Neuronal stem cell (in vitro differentiated cells): ENCODE measurements around the gene TSHZ1.

Source experiments
- DNase-seq: peaks from one replicate; pipeline ENCODE4 v3.0.0-alpha.2; 2013; ENCODE audit warnings: low spot score
- H2AFZ ChIP-seq: one replicate; pipeline ENCODE4 v1.6.1; 2013; ENCODE audit warnings: mild to moderate bottlenecking, low read length, inconsistent platforms
- H2AK5ac ChIP-seq: 2 replicates; pipeline ENCODE4 v1.6.1; 2013; ENCODE audit warnings: low read depth, mild to moderate bottlenecking, inconsistent platforms, low read length, moderate library complexity, mixed read lengths
- H2BK120ac ChIP-seq: 2 replicates; pipeline ENCODE4 v1.6.1; 2013; ENCODE audit warnings: low read depth, mild to moderate bottlenecking, inconsistent platforms, low read length, moderate library complexity, mixed read lengths
- H2BK12ac ChIP-seq: one replicate; pipeline ENCODE4 v1.6.1; 2013; ENCODE audit warnings: low read length, inconsistent platforms
- H2BK15ac ChIP-seq: 2 replicates; pipeline ENCODE4 v1.6.1; 2013; ENCODE audit warnings: mild to moderate bottlenecking, low read length, inconsistent platforms, mixed read lengths
- H2BK5ac ChIP-seq: one replicate; pipeline ENCODE4 v1.6.1; 2013; ENCODE audit warnings: inconsistent platforms, mild to moderate bottlenecking, low read length, moderate library complexity
- H3K14ac ChIP-seq: one replicate; pipeline ENCODE4 v1.6.1; 2013; ENCODE audit warnings: low read length, inconsistent platforms
- H3K18ac ChIP-seq: 2 replicates; pipeline ENCODE4 v1.6.1; 2013; ENCODE audit warnings: low read length, inconsistent platforms
- H3K23ac ChIP-seq: 2 replicates; pipeline ENCODE4 v1.6.1; 2013; ENCODE audit warnings: low read depth, mild to moderate bottlenecking, mixed read lengths, low read length, inconsistent platforms; ENCODE audit not compliant: poor library complexity
- H3K27ac ChIP-seq: replicated peaks from 3 replicates; pipeline ENCODE4 v1.5.1; 2013; ENCODE audit warnings: low read length, inconsistent platforms
- H3K27me3 ChIP-seq, 3 experiments: 2 replicates each; pipeline ENCODE4 v1.6.1; 2013; ENCODE audit warnings: low read length in 3 of 3, mild to moderate bottlenecking in 2 of 3, inconsistent platforms in 1 of 3, low read depth in 1 of 3, mixed read lengths in 1 of 3, moderate library complexity in 1 of 3; ENCODE audit not compliant: control insufficient read depth in 3 of 3, insufficient read depth in 3 of 3
- H3K36me3 ChIP-seq, 2 donors: replicated peaks in 1 of 2; 2 replicates each; pipeline ENCODE4 v1.6.1; 2013; ENCODE audit warnings: low read length in 2 of 2; ENCODE audit not compliant: control insufficient read depth in 2 of 2, insufficient read depth in 2 of 2
- H3K4ac ChIP-seq: 2 replicates; pipeline ENCODE4 v1.6.1; 2013; ENCODE audit warnings: inconsistent platforms, mild to moderate bottlenecking, low read length, moderate library complexity
- H3K4me1 ChIP-seq, 2 donors: 1 replicate in 1 of 2; 2 replicates in 1 of 2; pipeline ENCODE4 v1.6.1; 2013; ENCODE audit warnings: low read length in 2 of 2, low read depth in 1 of 2; ENCODE audit not compliant: control insufficient read depth in 2 of 2, insufficient read depth in 1 of 2
- H3K4me2 ChIP-seq: one replicate; pipeline ENCODE4 v1.6.1; 2013; ENCODE audit warnings: mild to moderate bottlenecking, low read length, inconsistent platforms; ENCODE audit not compliant: insufficient read depth, poor library complexity, severe bottlenecking
- H3K4me3 ChIP-seq, 2 donors: 2 replicates each; pipeline ENCODE4 v1.5.1; 2013; ENCODE audit warnings: low read length in 2 of 2, mild to moderate bottlenecking in 2 of 2, inconsistent platforms in 1 of 2, moderate library complexity in 1 of 2
- H3K79me1 ChIP-seq: one replicate; pipeline ENCODE4 v1.6.1; 2013; ENCODE audit warnings: low read depth, mild to moderate bottlenecking, inconsistent platforms, low read length, moderate library complexity
- H3K9ac ChIP-seq: one replicate; pipeline ENCODE4 v1.6.1; 2013; ENCODE audit warnings: mild to moderate bottlenecking, low read depth, low read length, inconsistent platforms; ENCODE audit not compliant: poor library complexity
- H3K9me3 ChIP-seq, 2 donors: replicated peaks in 1 of 2; 2 replicates each; pipeline versions ENCODE3 to v1.6.1; 2013; ENCODE audit warnings: low read length in 2 of 2, mild to moderate bottlenecking in 2 of 2, inconsistent platforms in 1 of 2, low read depth in 1 of 2, mixed read lengths in 1 of 2, moderate library complexity in 1 of 2; ENCODE audit not compliant: control insufficient read depth in 2 of 2, insufficient read depth in 1 of 2
- H4K8ac ChIP-seq: one replicate; pipeline ENCODE4 v1.6.1; 2013; ENCODE audit warnings: low read depth, mild to moderate bottlenecking, inconsistent platforms, low read length, moderate library complexity
- H4K91ac ChIP-seq: one replicate; pipeline ENCODE4 v1.6.1; 2013; ENCODE audit warnings: low read length, low read depth, mild to moderate bottlenecking, inconsistent platforms; ENCODE audit not compliant: poor library complexity
- WGBS, 2 donors: extraction: QIAGEN DNeasy Blood & Tissue Kit; methylation state at CpG; one replicate each; pipeline ENCODE4 v1.1.7; 2013; ENCODE audit warnings: missing lambda C conversion rate in 2 of 2, mixed read lengths in 1 of 2; ENCODE audit not compliant: insufficient read length in 2 of 2, insufficient replicate concordance in 1 of 2; ENCODE audit errors: extremely low coverage in 2 of 2; 5-methylcytosine and 5-hydroxymethylcytosine counted together

TSHZ1 gene

DNA sequence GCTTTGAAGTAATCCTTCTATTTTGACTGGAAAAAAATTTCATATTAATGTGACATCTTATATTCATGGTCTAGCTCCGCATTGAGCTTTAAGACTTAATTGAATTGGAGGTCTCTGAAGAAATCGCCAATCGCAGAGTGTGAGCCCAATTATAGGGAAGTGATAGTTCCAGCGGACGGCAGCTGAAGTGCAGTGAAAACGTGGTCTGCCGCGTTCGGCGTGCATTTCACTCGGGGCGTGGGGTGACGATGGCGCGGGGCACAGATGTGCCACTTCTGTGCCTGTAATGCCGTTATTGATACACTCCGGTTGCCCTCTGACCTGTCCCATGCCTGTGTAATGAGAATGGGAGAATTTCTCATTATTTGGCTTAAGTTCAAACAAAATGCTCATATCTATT lies 106.7 kb downstream of the TSHZ1 start:
- DNase-seq, result no peak
- Histone ChIP-seq H3K14ac (no peak overlapping the region), H3K79me1 (no peaks in the 10 kb centered on the region), H2AFZ (no peak overlapping the region), H3K4me3 (no peak overlapping the region), H3K27me3 (no peaks in the 10 kb centered on the region), H4K8ac (no peak overlapping the region), H2BK15ac (no peak overlapping the region), H3K4ac (no peak overlapping the region), H2BK12ac (no peak overlapping the region), H3K9me3 (no peaks in the 10 kb centered on the region), H3K36me3 (no peaks in the 10 kb centered on the region), H3K27ac (no peak overlapping the region), H2BK120ac (no peak overlapping the region), H2AK5ac (no peak overlapping the region), H4K91ac (no peak overlapping the region), H2BK5ac (no peak overlapping the region), H3K18ac (no peak overlapping the region), H3K4me1 (no peaks in the 10 kb centered on the region), H3K4me2 (no peak overlapping the region), H3K9ac (no peak overlapping the region), H3K23ac (no peak overlapping the region)
- no CpG with 5 or more reads among the region's 17 CpGs for WGBS, 2 donors

DNA sequence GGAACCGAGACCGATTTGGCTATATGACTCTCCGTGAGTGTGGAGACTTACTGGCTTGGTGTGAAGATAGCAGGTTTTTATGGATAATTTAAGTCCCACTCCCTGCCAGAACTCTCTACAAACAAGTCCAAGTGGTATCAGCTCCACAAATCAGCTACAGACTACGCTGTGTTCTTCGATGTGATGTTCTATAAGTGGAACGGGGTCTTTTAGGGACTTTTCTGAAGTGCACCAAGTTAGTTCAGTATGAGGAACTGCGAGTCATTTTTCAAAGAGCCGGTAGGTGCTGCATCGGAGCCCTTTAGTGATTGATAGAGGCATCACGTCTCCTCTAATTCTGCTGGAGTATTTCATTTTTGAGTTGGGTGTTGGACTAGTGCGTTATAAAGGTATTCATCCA lies 107.1 kb downstream of the TSHZ1 start:
- Histone ChIP-seq H3K9me3 (no peaks in the 10 kb centered on the region), H3K36me3 (no peaks in the 10 kb centered on the region), H3K4me1 (no peaks in the 10 kb centered on the region), H3K23ac (no peak overlapping the region), H4K8ac (no peak overlapping the region), H2BK12ac (no peak overlapping the region), H2BK5ac (no peak overlapping the region), H2AFZ (no peak overlapping the region), H3K27me3 (no peaks in the 10 kb centered on the region), H2BK120ac (no peak overlapping the region), H3K4me3 (no peak overlapping the region), H3K14ac (no peak overlapping the region), H3K4ac (no peak overlapping the region), H3K9ac (no peak overlapping the region), H3K79me1 (no peaks in the 10 kb centered on the region), H3K4me2 (no peak overlapping the region), H2AK5ac (no peak overlapping the region), H4K91ac (no peak overlapping the region), H3K27ac (no peak overlapping the region), H3K18ac (no peak overlapping the region), H2BK15ac (no peak overlapping the region)
- DNase-seq, result no peak
- WGBS, 2 donors, result no CpG with 5 or more reads among the region's 11 CpGs

DNA sequence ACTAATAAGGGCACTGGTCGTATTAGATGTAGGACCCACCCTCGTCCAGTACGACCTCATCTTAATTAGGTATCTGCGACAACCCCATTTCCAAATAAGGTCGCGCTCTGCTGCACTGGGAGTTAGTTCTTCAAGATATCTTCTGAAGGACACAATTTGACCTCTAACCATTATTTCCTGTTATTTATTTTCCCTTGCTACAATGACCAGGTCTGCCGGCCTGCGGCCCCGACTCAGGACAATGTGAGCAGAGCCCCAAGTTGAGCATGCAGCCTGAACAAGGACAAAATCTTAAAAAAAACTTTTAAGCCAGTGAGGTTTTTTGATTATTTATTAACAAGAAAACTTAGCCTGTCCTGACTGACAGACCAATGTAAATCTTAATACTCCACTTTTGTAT lies 109.3 kb downstream of the TSHZ1 start:
- Histone ChIP-seq H3K14ac (no peak overlapping the region), H3K18ac (no peak overlapping the region), H3K27me3 (peaks cover 0 to 3% (median 0%) of the 10 kb centered on the region in 3 experiments), H2AK5ac (no peak overlapping the region), H2BK120ac (no peak overlapping the region), H3K36me3 (no peaks in the 10 kb centered on the region), H3K4me2 (no peak overlapping the region), H3K9me3 (no peaks in the 10 kb centered on the region), H3K9ac (no peak overlapping the region), H3K4me1 (no peaks in the 10 kb centered on the region), H3K23ac (no peak overlapping the region), H2AFZ (no peak overlapping the region), H4K8ac (no peak overlapping the region), H2BK5ac (no peak overlapping the region), H3K27ac (no peak overlapping the region), H2BK12ac (no peak overlapping the region), H2BK15ac (no peak overlapping the region), H4K91ac (no peak overlapping the region), H3K4ac (no peak overlapping the region), H3K79me1 (no peaks in the 10 kb centered on the region), H3K4me3 (no peak overlapping the region)
- no CpG with 5 or more reads among the region's 9 CpGs for WGBS, 2 donors
- DNase-seq, result no peak

DNA sequence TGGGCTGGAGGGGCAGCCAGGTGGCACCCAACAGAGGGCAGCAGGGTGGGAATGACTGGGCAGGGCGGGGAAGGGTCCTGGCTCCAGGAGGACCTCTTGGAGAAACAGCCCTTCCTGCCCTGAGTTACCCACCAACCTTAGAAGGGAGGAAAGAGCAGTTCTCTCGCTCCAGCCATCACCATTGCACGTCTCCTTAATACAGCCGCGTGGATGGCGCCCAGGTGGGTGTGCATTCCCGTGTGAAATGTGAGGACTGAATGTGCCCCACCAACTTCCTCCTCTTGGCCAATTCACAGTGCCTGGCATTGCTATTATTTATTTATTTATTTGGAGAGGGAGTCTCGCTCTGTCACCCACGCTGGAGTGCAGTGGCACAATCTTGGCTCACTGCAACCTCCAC lies 109.9 kb downstream of the TSHZ1 start:
- Histone ChIP-seq H2AFZ (no peak overlapping the region), H2BK120ac (no peak overlapping the region), H3K4me2 (no peak overlapping the region), H3K9ac (no peak overlapping the region), H3K9me3 (no peaks in the 10 kb centered on the region), H3K4me1 (no peaks in the 10 kb centered on the region), H2AK5ac (no peak overlapping the region), H3K4me3 (no peak overlapping the region), H2BK5ac (no peak overlapping the region), H4K91ac (no peak overlapping the region), H3K27me3 (peaks cover 0 to 3% (median 0%) of the 10 kb centered on the region in 3 experiments), H2BK15ac (no peak overlapping the region), H3K14ac (no peak overlapping the region), H3K18ac (no peak overlapping the region), H3K27ac (no peak overlapping the region), H2BK12ac (no peak overlapping the region), H3K36me3 (no peaks in the 10 kb centered on the region), H3K23ac (no peak overlapping the region), H3K79me1 (no peaks in the 10 kb centered on the region), H4K8ac (no peak overlapping the region), H3K4ac (no peak overlapping the region)
- no peak for DNase-seq
- no CpG with 5 or more reads among the region's 9 CpGs for WGBS, 2 donors
